Osteoblast (primary cell): ENCODE measurements around the gene SNW1. TPM values are rescaled to one million over a fixed set of nuclear protein-coding genes. Genes with fewer than 3 reads are reported as not detected.

ENCODE experiments used
- DNase-seq: peaks from one replicate; pipeline ENCODE4 v3.0.0; 2011; ENCODE audit warnings: low spot score, mixed read lengths; ENCODE audit not compliant: insufficient read length; ENCODE audit errors: missing footprints
- H2AFZ ChIP-seq: 2 replicates; pipeline ENCODE4 v1.6.0; 2011; ENCODE audit warnings: mild to moderate bottlenecking, low read length
- H3K27ac ChIP-seq: 2 replicates; pipeline ENCODE4 v1.5.1; 2011; ENCODE audit warnings: mild to moderate bottlenecking, low read depth, low read length, moderate library complexity
- H3K27me3 ChIP-seq: 2 replicates; pipeline ENCODE4 v1.6.0; 2012; ENCODE audit warnings: mild to moderate bottlenecking, control low read depth, inconsistent platforms, low read length, moderate library complexity; ENCODE audit not compliant: insufficient read depth
- H3K36me3 ChIP-seq: 2 replicates; pipeline ENCODE4 v1.5.1; 2011; ENCODE audit warnings: mild to moderate bottlenecking, low read length, control low read depth, moderate library complexity; ENCODE audit not compliant: insufficient read depth
- H3K4me1 ChIP-seq: 2 replicates; pipeline ENCODE4 v1.5.1; 2011; ENCODE audit warnings: mild to moderate bottlenecking, low read length, control low read depth, moderate library complexity; ENCODE audit not compliant: insufficient read depth
- H3K4me2 ChIP-seq: 2 replicates; pipeline ENCODE4 v1.6.0; 2011; ENCODE audit warnings: mild to moderate bottlenecking, low read length; ENCODE audit not compliant: insufficient read depth
- H3K4me3 ChIP-seq: fragments of 200-600 bp; sonication (generic); 3 replicates; pipeline ENCODE4 v1.5.1; 2012; ENCODE audit warnings: mild to moderate bottlenecking, low read length, inconsistent platforms; ENCODE audit not compliant: insufficient read depth
- H3K79me2 ChIP-seq: 2 replicates; pipeline ENCODE4 v1.6.0; 2012; ENCODE audit warnings: mild to moderate bottlenecking, low read length, control low read depth, inconsistent platforms; ENCODE audit not compliant: insufficient read depth
- H3K9me3 ChIP-seq: 2 replicates; pipeline ENCODE4 v1.5.1; 2011; ENCODE audit warnings: low read depth, low read length, control low read depth
- H4K20me1 ChIP-seq: 2 replicates; pipeline ENCODE4 v1.6.0; 2012; ENCODE audit warnings: mild to moderate bottlenecking, low read length, control low read depth; ENCODE audit not compliant: insufficient read depth
- CTCF ChIP-seq: IDR thresholded peaks from 2 replicates; pipeline ENCODE4 v1.5.1; 2011; ENCODE audit warnings: mild to moderate bottlenecking, low read depth, low read length, moderate library complexity; ENCODE audit errors: extremely low read depth
- total RNA-seq: library from RNA; depleted of rRNA; stranded (reverse); fragments of >200 nt; gene quantifications from 2 replicates; pipeline ENCODE4 v1.2.3, GENCODE V29; 2012

The SNW1 gene
- total RNA-seq, 1 donor, result 59.4 TPM

GRCh38 chr14:77681196-77682157, 79.5 kb downstream of the SNW1 start:
- Histone ChIP-seq H3K4me2 (no peak overlapping the region), H3K9me3 (no peaks in the 10 kb centered on the region), H3K4me3 (no peak overlapping the region), H3K27ac (no peak overlapping the region), H4K20me1 (no peaks in the 10 kb centered on the region), H3K36me3 (peaks cover 14% of the 10 kb centered on the region), H3K79me2 (no peaks in the 10 kb centered on the region), H3K4me1 (peaks cover 8% of the 10 kb centered on the region), H2AFZ (no peak overlapping the region), H3K27me3 (no peaks in the 10 kb centered on the region)
- no peak for DNase-seq
- TF ChIP-seq CTCF, result no peak

- H3K79me2 ChIP-seq, result no peaks in the 10 kb centered on the region
- H3K36me3 ChIP-seq, result peaks cover 35% of the 10 kb centered on the region
- no peaks in the 10 kb centered on the region for H4K20me1 ChIP-seq
- no peak overlapping the region for H2AFZ ChIP-seq
- H3K27me3 ChIP-seq, result no peaks in the 10 kb centered on the region
- no peak overlapping the region for H3K4me2 ChIP-seq
- TF ChIP-seq CTCF, result no peak
- no peaks in the 10 kb centered on the region for H3K4me1 ChIP-seq
- no peaks in the 10 kb centered on the region for H3K9me3 ChIP-seq
- H3K4me3 ChIP-seq, result no peak overlapping the region
- no peak overlapping the region for H3K27ac ChIP-seq
- no peak for DNase-seq
Measured at GRCh38 chr14:77674931-77675330, 86.0 kb downstream of the SNW1 start.

GRCh38 chr14:77673193-77673592, 87.8 kb downstream of the SNW1 start:
- H2AFZ ChIP-seq, result no peak overlapping the region
- peaks cover 26% of the 10 kb centered on the region for H3K36me3 ChIP-seq
- TF ChIP-seq CTCF, result no peak
- no peak overlapping the region for H3K4me3 ChIP-seq
- H3K4me1 ChIP-seq, result no peaks in the 10 kb centered on the region
- no peak for DNase-seq
- H3K79me2 ChIP-seq, result no peaks in the 10 kb centered on the region
- H3K27ac ChIP-seq, result no peak overlapping the region
- H4K20me1 ChIP-seq, result no peaks in the 10 kb centered on the region
- H3K9me3 ChIP-seq, result no peaks in the 10 kb centered on the region
- H3K4me2 ChIP-seq, result no peak overlapping the region
- H3K27me3 ChIP-seq, result no peaks in the 10 kb centered on the region

Other genes starting within 250 kb of the SNW1 start
- gene SPTLC2, start 144.5 kb downstream of the SNW1 start, total RNA-seq, result 59.0 and 60.4 TPM in 2 replicates
- 7.6 and 9.4 TPM in 2 replicates for gene ALKBH1, start 53.1 kb downstream of the SNW1 start, total RNA-seq
- 61.3 and 81.4 TPM in 2 replicates for gene SLIRP, start 53.1 kb downstream of the SNW1 start, total RNA-seq
- 9.0 and 9.1 TPM in 2 replicates for gene ADCK1, start 39.0 kb upstream of the SNW1 start, total RNA-seq